HG03354 (cell line): ENCODE measurements around the gene PSMA8.
"Not testable (repeated sequence)": the region's sequence is repeated elsewhere in the genome, so short reads cannot be mapped to it uniquely, and the experiment has no call there.

Experiments used
- ATAC-seq: cut with Tn5 transposase; IDR thresholded peaks from one replicate; pipeline ENCODE4 v1.9.1; 2021; ENCODE audit warnings: mild to moderate bottlenecking; ENCODE audit not compliant: unreplicated experiment, poor library complexity, severe bottlenecking

The PSMA8 gene

GRCh38 chr18:26227051-26227670 lies 93.5 kb downstream of the PSMA8 start:
- no peak for ATAC-seq

DNA sequence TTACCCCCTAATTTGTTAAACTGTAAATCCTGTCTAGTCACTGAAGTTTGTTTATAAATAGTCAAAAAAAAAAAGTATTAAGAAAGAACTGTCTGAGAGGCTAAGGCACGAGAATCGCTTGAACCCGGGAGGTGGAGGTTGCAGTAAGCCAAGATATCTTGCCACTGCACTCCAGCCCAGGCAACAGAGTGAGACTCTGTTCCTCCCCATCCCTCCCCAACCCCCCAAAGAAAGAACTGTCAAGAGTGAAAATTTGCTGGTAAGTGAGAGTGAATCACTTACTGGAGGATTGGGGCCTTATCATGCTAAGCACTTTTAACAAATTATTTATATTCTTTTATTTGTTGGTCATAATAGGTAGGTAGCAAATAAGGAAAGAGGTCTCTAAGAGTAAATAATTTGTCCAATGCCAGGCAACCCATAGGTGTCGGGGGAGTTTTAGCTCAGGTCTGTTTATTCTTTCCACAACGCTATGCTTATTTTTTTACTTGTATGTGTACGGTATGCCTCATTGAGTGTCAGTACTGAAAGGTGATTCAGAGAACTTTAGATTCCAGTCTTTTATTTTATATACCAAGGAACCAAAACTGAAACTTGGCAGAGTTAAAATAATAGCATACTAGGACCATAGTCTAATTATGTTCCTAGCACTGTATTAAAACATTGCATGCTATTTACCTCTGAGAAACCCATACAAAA lies 95.0 kb downstream of the PSMA8 start:
- no peak for ATAC-seq

GRCh38 chr18:26230497-26230896 lies 96.8 kb downstream of the PSMA8 start:
- ATAC-seq = no peak

GRCh38 chr18:26233208-26233607 lies 99.5 kb downstream of the PSMA8 start:
- ATAC-seq = no peak

DNA sequence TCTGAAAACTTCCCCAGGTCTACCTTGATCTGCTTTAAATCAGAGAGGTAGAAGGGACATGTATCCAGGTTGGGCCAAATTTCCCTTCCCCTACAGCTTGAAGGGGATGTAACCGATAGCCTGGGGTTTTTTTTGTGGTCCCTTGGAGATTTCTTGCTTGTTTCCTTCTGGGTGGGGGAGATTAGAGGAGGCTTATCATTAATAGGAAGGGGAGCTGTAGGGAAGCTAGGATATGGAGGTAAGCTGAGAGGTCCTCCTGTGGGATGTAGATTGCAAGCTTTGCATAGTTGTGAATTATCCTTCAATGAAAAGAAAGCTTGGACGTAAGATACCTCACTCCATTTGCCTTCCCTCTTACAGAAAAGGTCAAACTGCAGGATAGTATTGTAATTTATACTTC lies 103.7 kb downstream of the PSMA8 start:
- not testable (repeated sequence) for ATAC-seq

- ATAC-seq = not testable (repeated sequence)
Observed at GRCh38 chr18:26238718-26239117, 105.0 kb downstream of the PSMA8 start.

DNA sequence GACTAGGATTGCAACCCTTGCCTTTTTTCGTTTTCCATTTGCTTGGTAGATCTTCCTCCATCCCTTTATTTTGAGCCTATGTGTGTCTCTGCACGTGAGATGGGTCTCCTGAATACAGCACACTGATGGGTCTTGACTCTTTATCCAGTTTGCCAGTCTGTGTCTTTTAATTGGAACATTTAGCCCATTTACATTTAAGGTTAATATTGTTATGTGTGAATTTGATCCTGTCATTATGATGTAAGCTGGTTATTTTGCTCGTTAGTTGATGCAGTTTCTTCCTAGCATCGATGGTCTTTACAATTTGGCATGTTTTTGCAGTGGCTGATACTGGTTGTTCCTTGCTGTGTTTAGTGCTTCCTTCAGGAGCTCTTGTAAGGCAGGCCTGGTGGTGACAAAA lies 108.7 kb downstream of the PSMA8 start:
- not testable (repeated sequence) for ATAC-seq
